IMR-90 (cell line): ENCODE results near the gene AP2B1. TPM values are rescaled to one million over a fixed set of nuclear protein-coding genes. Genes with fewer than 3 reads are reported as not detected.

ENCODE experiments used
- ATAC-seq: fragments of 200-7000 bp; cut with Tn5 transposase; 2 replicates; pipeline ENCODE4 v1.9.1; 2020; ENCODE audit warnings: low read depth, mild to moderate bottlenecking, moderate library complexity
- BruUV-seq: library from RNA; stranded (reverse); fragments of 400-500 nt; replicated peaks from 2 replicates; lab custom pipeline; 2021; lab: Mats Ljungman, UMichigan
- CTCF ChIA-PET: fragments of 300-600 bp; formaldehyde crosslinking; extraction: SDS; loops from one replicate; lab custom pipeline; 2021; ENCODE audit warnings: antibody characterized with exemption; lab: Yijun Ruan, JAX
- POLR2A ChIA-PET: fragments of 300-600 bp; sonication (Branson Sonifier 250); formaldehyde crosslinking; loops from one replicate; lab custom pipeline; 2022; ENCODE audit warnings: antibody characterized with exemption; ENCODE audit not compliant: unreplicated experiment; lab: Charles Lee
- DNase-seq: peaks from one replicate; pipeline ENCODE4 v3.0.0; 2013
- H2AFZ ChIP-seq: replicated peaks from 2 replicates; pipeline ENCODE3; 2013; ENCODE audit warnings: low read length, mild to moderate bottlenecking; ENCODE audit not compliant: poor library complexity
- H2AK5ac ChIP-seq: 2 replicates; pipeline ENCODE4 v1.6.1; 2013; ENCODE audit warnings: low read depth, low read length, inconsistent platforms
- H2AK9ac ChIP-seq: replicated peaks from 2 replicates; pipeline ENCODE3; 2013; ENCODE audit warnings: mild to moderate bottlenecking, low read depth, low read length, moderate library complexity; ENCODE audit not compliant: poor library complexity
- H2BK120ac ChIP-seq: 2 replicates; pipeline ENCODE4 v1.6.1; 2013; ENCODE audit warnings: low read depth, low read length, inconsistent platforms
- H2BK15ac ChIP-seq: 3 replicates; pipeline ENCODE4 v1.6.1; 2013; ENCODE audit warnings: low read depth, low read length, inconsistent platforms
- H2BK20ac ChIP-seq: 2 replicates; pipeline ENCODE4 v1.6.1; 2013; ENCODE audit warnings: low read depth, mild to moderate bottlenecking, inconsistent platforms, low read length, moderate library complexity
- H2BK5ac ChIP-seq: 2 replicates; pipeline ENCODE4 v1.6.1; 2013; ENCODE audit warnings: mild to moderate bottlenecking, low read depth, low read length, inconsistent platforms; ENCODE audit not compliant: poor library complexity, severe bottlenecking
- H3K14ac ChIP-seq: replicated peaks from 2 replicates; pipeline ENCODE4 v1.6.1; 2013; ENCODE audit warnings: low read depth, low read length, inconsistent platforms
- H3K18ac ChIP-seq: 2 replicates; pipeline ENCODE4 v1.6.1; 2013; ENCODE audit warnings: low read depth, low read length, control low read depth
- H3K23ac ChIP-seq: 2 replicates; pipeline ENCODE4 v1.6.1; 2013; ENCODE audit warnings: low read depth, low read length, inconsistent platforms
- H3K27ac ChIP-seq: 2 replicates; pipeline ENCODE4 v1.5.1; 2013; ENCODE audit warnings: mild to moderate bottlenecking, control low read depth, low read length; ENCODE audit not compliant: insufficient read depth
- H3K27me3 ChIP-seq: 2 replicates; pipeline ENCODE4 v1.6.1; 2013; ENCODE audit warnings: low read length; ENCODE audit not compliant: control insufficient read depth, insufficient read depth
- H3K36me3 ChIP-seq: 2 replicates; pipeline ENCODE4 v1.6.1; 2013; ENCODE audit warnings: low read length, mixed read lengths; ENCODE audit not compliant: control insufficient read depth, insufficient read depth
- H3K4ac ChIP-seq: 2 replicates; pipeline ENCODE4 v1.6.1; 2013; ENCODE audit warnings: low read depth, low read length, inconsistent platforms
- H3K4me1 ChIP-seq: 2 replicates; pipeline ENCODE4 v1.6.1; 2013; ENCODE audit warnings: low read length, mixed read lengths; ENCODE audit not compliant: control insufficient read depth, insufficient read depth
- H3K4me2 ChIP-seq: 2 replicates; pipeline ENCODE4 v1.6.1; 2013; ENCODE audit warnings: low read depth, mild to moderate bottlenecking, control low read depth, low read length, moderate library complexity
- H3K4me3 ChIP-seq: 2 replicates; pipeline ENCODE4 v1.5.1; 2013; ENCODE audit warnings: low read depth, mild to moderate bottlenecking, control low read depth, low read length, moderate library complexity; ENCODE audit not compliant: insufficient read depth
- H3K56ac ChIP-seq: 2 replicates; pipeline ENCODE4 v1.6.1; 2013; ENCODE audit warnings: low read length, inconsistent platforms; ENCODE audit not compliant: insufficient read depth; ENCODE audit errors: extremely low read depth
- H3K79me1 ChIP-seq, 2 experiments: 2 replicates each; pipeline ENCODE4 v1.6.1; 2013; ENCODE audit warnings: low read length in 2 of 2, inconsistent platforms in 1 of 2, low read depth in 1 of 2
- H3K9ac ChIP-seq: 2 replicates; pipeline ENCODE4 v1.6.1; 2013; ENCODE audit warnings: low read depth, low read length, control low read depth
- H3K9me1 ChIP-seq: 2 replicates; pipeline ENCODE4 v1.6.1; 2013; ENCODE audit warnings: low read length, inconsistent platforms; ENCODE audit not compliant: insufficient read depth
- H3K9me3 ChIP-seq: 2 replicates; pipeline ENCODE4 v1.6.1; 2013; ENCODE audit warnings: low read length; ENCODE audit not compliant: control insufficient read depth, insufficient read depth
- H4K20me1 ChIP-seq: 2 replicates; pipeline ENCODE4 v1.6.1; 2013; ENCODE audit warnings: low read length, inconsistent platforms; ENCODE audit not compliant: insufficient read depth
- H4K5ac ChIP-seq: 2 replicates; pipeline ENCODE4 v1.6.1; 2013; ENCODE audit warnings: mild to moderate bottlenecking, low read depth, low read length, control low read depth
- H4K8ac ChIP-seq, 2 experiments: 2 replicates each; pipeline ENCODE4 v1.6.1; 2013; ENCODE audit warnings: low read depth in 2 of 2, low read length in 2 of 2, control low read depth in 1 of 2, inconsistent platforms in 1 of 2
- H4K91ac ChIP-seq: 2 replicates; pipeline ENCODE4 v1.6.1; 2013; ENCODE audit warnings: low read depth, low read length, inconsistent platforms; ENCODE audit not compliant: insufficient read depth
- CHD1 ChIP-seq: IDR thresholded peaks from 2 replicates; pipeline ENCODE4 v1.6.1; 2012; ENCODE audit warnings: low read depth, low read length, improper control_type of control experiment
- ELK1 ChIP-seq: fragments of 150-350 bp; IDR thresholded peaks from 2 replicates; pipeline ENCODE4 v1.6.1; 2016; ENCODE audit warnings: low read depth, mild to moderate bottlenecking, low read length, moderate library complexity, borderline replicate concordance
- MAZ ChIP-seq: IDR thresholded peaks from 2 replicates; pipeline ENCODE4 v1.6.1; 2012; ENCODE audit warnings: low read depth, mild to moderate bottlenecking, low read length, improper control_type of control experiment, moderate library complexity, borderline replicate concordance
- MXI1 ChIP-seq: IDR thresholded peaks from 2 replicates; pipeline ENCODE4 v1.6.1; 2012; ENCODE audit warnings: low read depth, mild to moderate bottlenecking, low read length, moderate library complexity, borderline replicate concordance
- WGBS, 2 experiments: methylation state at CpG; one replicate each; pipeline versions ENCODE4 v1.1.5 to v1.1.7; 2013; ENCODE audit warnings: missing lambda C conversion rate in 2 of 2; ENCODE audit not compliant: insufficient read length in 1 of 2; ENCODE audit errors: extremely low coverage in 2 of 2; 5-methylcytosine and 5-hydroxymethylcytosine counted together
- dilution Hi-C: fragments of 300-500 bp; cut with HindIII; formaldehyde crosslinking; loops from one replicate; pipeline ENCODE4 v1.14.3; 2018; ENCODE audit warnings: low sequenced_read_pairs; ENCODE audit not compliant: unreplicated experiment
- in situ Hi-C: fragments of 300-500 bp; cut with MboI; formaldehyde crosslinking; loops from 3 replicates; pipeline ENCODE4 v1.14.3; 2019; ENCODE audit warnings: low sequenced_read_pairs, inconsistent platforms, mixed read lengths
- intact Hi-C: fragments of 100-400 bp; cut with micrococcal nuclease; formaldehyde crosslinking; loops from 2 replicates; pipeline ENCODE4 v1.10.0; 2022
- polyA plus RNA-seq, 3 experiments: library from polyadenylated mRNA; depleted of rRNA; stranded (reverse); fragments of >200 nt; gene quantifications; 2 replicates each; pipeline ENCODE4 v1.2.3, GENCODE V29; 2012; ENCODE audit warnings: low replicate concordance in 1 of 3
- total RNA-seq: library from RNA; depleted of rRNA; stranded (reverse); fragments of >200 nt; gene quantifications from 2 replicates; pipeline ENCODE4 v1.2.3, GENCODE V29; 2012

Gene AP2B1
- total and polyA plus RNA-seq, 2 of the 4 experiments (the other 2 are of a cell fraction): 102 to 125 TPM

GRCh38 chr17:35537601-35538141 lies 49.5 kb upstream of the AP2B1 start, which contains the start of gene SLFN12L:
TSS of gene SLFN12L (minus strand) at chr17:35537678. CDS start at chr17:35522364, 15,314 bp downstream.
- Histone ChIP-seq H3K36me3 (no peaks in the 10 kb centered on the region), H3K9me1 (no peaks in the 10 kb centered on the region), H2AFZ (no peak within 1 kb of the TSS), H3K27ac (no peak within 1 kb of the TSS), H3K14ac (no peak within 1 kb of the TSS), H3K27me3 (no peaks in the 10 kb centered on the region; the same call in 1 of the 2 replicates), H3K18ac (no peak within 1 kb of the TSS), H4K8ac (no peak within 1 kb of the TSS), H3K4me3 (no peak within 1 kb of the TSS), H4K5ac (no peak within 1 kb of the TSS), H3K23ac (no peak within 1 kb of the TSS; the same call in 1 of the 2 replicates), H4K20me1 (no peaks in the 10 kb centered on the region), H2BK15ac (no peak within 1 kb of the TSS), H3K4me2 (no peak within 1 kb of the TSS), H2BK20ac (no peak within 1 kb of the TSS), H3K9me3 (no peaks in the 10 kb centered on the region), H2BK5ac (no peak within 1 kb of the TSS), H3K56ac (no peak within 1 kb of the TSS), H3K79me1 (no peaks in the 10 kb centered on the region), H2BK120ac (no peak within 1 kb of the TSS; the same call in 1 of the 2 replicates), H3K4ac (no peak within 1 kb of the TSS), H3K9ac (no peak within 1 kb of the TSS), H2AK9ac (no peak within 1 kb of the TSS), H3K4me1 (no peaks in the 10 kb centered on the region), H2AK5ac (no peak within 1 kb of the TSS), H4K91ac (no peak within 1 kb of the TSS)
- no peak for TF ChIP-seq ELK1
- TF ChIP-seq MAZ: no peak
- no peak for TF ChIP-seq CHD1
- TF ChIP-seq MXI1: no peak
- in situ Hi-C loops: loop anchor here (5.0 to 25.0 kb wide), 3 partner anchors 225 to 1125 kb away; no protein-coding TSS in a partner anchor
- intact Hi-C loops: loop anchor here (2.0 kb wide), 2 partner anchors 105 to 295 kb away; partner anchors contain the start of genes SLFN12 and SLFN5
- dilution Hi-C loops: loop anchor here (25.0 kb wide), 2 partner anchors 225 to 350 kb away; partner anchors contain the start of gene SLC35G3
- BruUV-seq: no TSS peak
- ChIA-PET CTCF (interaction anchor here (1.0 to 3.8 kb wide), 3 partner anchors 12 to 224 kb away, joined by 3 to 18 read pairs (median 3); no protein-coding TSS in a partner anchor), POLR2A (no interaction called here)
- no peak for ATAC-seq
- DNase-seq: no peak
- no CpG with 5 or more reads among the region's 2 CpGs for WGBS, 2 experiments
